Uterus (tissue), 4 donors: ENCODE measurements around the gene CRELD1. TPM values are rescaled to one million over a fixed set of nuclear protein-coding genes. Genes with fewer than 3 reads are reported as not detected.

Source experiments
- DNase-seq, 2 donors: peaks; one replicate each; pipeline ENCODE4 v3.0.0-alpha.2; 2019 to 2020
- H3K27ac ChIP-seq, 2 donors: fragments of 200-600 bp; sonication (generic); 1 replicate in 1 of 2; 2 replicates in 1 of 2; pipeline ENCODE4 v1.5.1; 2016 to 2018
- H3K27me3 ChIP-seq, 2 donors: fragments of 200-600 bp; sonication (generic); one replicate each; pipeline ENCODE4 v1.5.1; 2018 to 2019; ENCODE audit warnings: control low read depth in 1 of 2
- H3K36me3 ChIP-seq, 2 donors: fragments of 200-600 bp; sonication (generic); one replicate each; pipeline ENCODE4 v1.5.1; 2019; ENCODE audit warnings: control low read depth in 1 of 2
- H3K4me1 ChIP-seq, 2 donors: fragments of 200-600 bp; sonication (generic); one replicate each; pipeline ENCODE4 v1.5.1; 2018 to 2019; ENCODE audit warnings: control low read depth in 1 of 2
- H3K4me3 ChIP-seq, 2 donors: fragments of 200-600 bp; sonication (generic); 1 replicate in 1 of 2; 2 replicates in 1 of 2; pipeline ENCODE4 v1.5.1; 2018 to 2019; ENCODE audit warnings: mild to moderate bottlenecking in 1 of 2
- H3K9me3 ChIP-seq, 2 donors: fragments of 200-600 bp; sonication (generic); one replicate each; pipeline ENCODE4 v1.5.1; 2019; ENCODE audit warnings: control low read depth in 1 of 2
- CTCF ChIP-seq, 4 experiments: fragments of 200-600 bp in 2 of 4; fragments of 450-650 bp in 2 of 4; sonication (generic) in 2 of 4; IDR thresholded peaks; one replicate each; pipeline ENCODE4 v1.5.1; 2016 to 2019; ENCODE audit warnings: antibody characterized with exemption in 4 of 4, mild to moderate bottlenecking in 2 of 4, moderate library complexity in 1 of 4
- POLR2A ChIP-seq, 2 donors: fragments of 450-650 bp; IDR thresholded peaks; one replicate each; pipeline ENCODE4 v1.6.1; 2016; ENCODE audit warnings: antibody characterized with exemption in 2 of 2, mild to moderate bottlenecking in 1 of 2, moderate library complexity in 1 of 2
- intact Hi-C: fragments of 100-400 bp; cut with DNase I; formaldehyde crosslinking; loops from one replicate; pipeline ENCODE4 v1.15.1; 2023; ENCODE audit warnings: low total_unique reads
- total RNA-seq, 4 donors: library from RNA; depleted of rRNA in 3 of 4; stranded (reverse); fragments of >200 nt in 3 of 4; gene quantifications; one replicate each; pipeline versions ENCODE4 v1.1.0 to v1.2.4, GENCODE V29; 2014 to 2023
- donor health status: DM: yes; HTN: yes; CAD: no.

Gene CRELD1
- total RNA-seq, 4 donors from 2014 or later: 20.4 to 38.8 (median 29.1) TPM

- TF ChIP-seq CTCF (IDR thresholded peaks at IDR 0.05): no peak
- TF ChIP-seq POLR2A (IDR thresholded peaks at IDR 0.05): no peak
- Histone ChIP-seq H3K27me3 (no peaks in the 10 kb centered on the region), H3K27ac (peak within 1 kb of the TSS; percentile 10 to 16), H3K36me3 (no peaks in the 10 kb centered on the region), H3K4me1 (no peaks in the 10 kb centered on the region), H3K9me3 (no peaks in the 10 kb centered on the region), H3K4me3 (no peak within 1 kb of the TSS)
- intact Hi-C loops: no loop called here
- DNase-seq: no peak
Measured at GRCh38 chr3:9902372-9903237, 31.0 kb upstream of the CRELD1 start, which contains the start of gene IL17RE. Gene IL17RE (plus strand): TSS chr3:9902848. CDS start chr3:9902933, 85 bp downstream.

GRCh38 chr3:9903238-9903624 is 30.4 kb upstream of the CRELD1 start:
- Histone ChIP-seq H3K27me3 (no peaks in the 10 kb centered on the region), H3K27ac (peak overlapping the region; percentile 10 to 16), H3K4me1 (no peaks in the 10 kb centered on the region), H3K9me3 (no peaks in the 10 kb centered on the region), H3K4me3 (no peak overlapping the region), H3K36me3 (no peaks in the 10 kb centered on the region)
- DNase-seq: no peak
- TF ChIP-seq CTCF (IDR thresholded peaks at IDR 0.05): no peak
- no peak for TF ChIP-seq POLR2A (IDR thresholded peaks at IDR 0.05)
- intact Hi-C loops: no loop called here

- no peak for DNase-seq
- Histone ChIP-seq H3K4me3 (no peak overlapping the region), H3K27me3 (no peaks in the 10 kb centered on the region), H3K4me1 (no peaks in the 10 kb centered on the region), H3K27ac (no peak overlapping the region), H3K9me3 (no peaks in the 10 kb centered on the region), H3K36me3 (no peaks in the 10 kb centered on the region)
- intact Hi-C loops: no loop called here
- no peak for TF ChIP-seq POLR2A (IDR thresholded peaks at IDR 0.05)
- TF ChIP-seq CTCF (IDR thresholded peaks at IDR 0.05): no peak
Measured at GRCh38 chr3:9903904-9904303, 29.7 kb upstream of the CRELD1 start.

- H3K4me1 ChIP-seq: no peaks in the 10 kb centered on the region
- H3K9me3 ChIP-seq: no peaks in the 10 kb centered on the region
- no peak overlapping the region for H3K27ac ChIP-seq
- intact Hi-C loops: no loop called here
- no peaks in the 10 kb centered on the region for H3K27me3 ChIP-seq
- no peaks in the 10 kb centered on the region for H3K36me3 ChIP-seq
- DNase-seq: no peak
- TF ChIP-seq POLR2A (IDR thresholded peaks at IDR 0.05): no peak
- TF ChIP-seq CTCF (IDR thresholded peaks at IDR 0.05): no peak
- H3K4me3 ChIP-seq: no peak overlapping the region
Measured at GRCh38 chr3:9906480-9906879, 27.2 kb upstream of the CRELD1 start.

- no peak for TF ChIP-seq CTCF (IDR thresholded peaks at IDR 0.05)
- no peak for TF ChIP-seq POLR2A (IDR thresholded peaks at IDR 0.05)
- DNase-seq: no peak
- no peak overlapping the region for H3K27ac ChIP-seq
Measured at GRCh38 chr3:9908286-9908685, 25.3 kb upstream of the CRELD1 start.

More at GRCh38 chr3:9908286-9908685, 25.3 kb upstream of the CRELD1 start:
- Histone ChIP-seq H3K4me3 (no peak overlapping the region), H3K4me1 (no peaks in the 10 kb centered on the region), H3K27me3 (no peaks in the 10 kb centered on the region), H3K36me3 (no peaks in the 10 kb centered on the region), H3K9me3 (no peaks in the 10 kb centered on the region)
- intact Hi-C loops: no loop called here
